NOMO-1 treated with DMSO at 0.1 percent for 48 hours (cell line): ENCODE results near the gene GPR18.
"Not testable (repeated sequence)": the region's sequence is repeated elsewhere in the genome, so short reads cannot be mapped to it uniquely, and the experiment has no call there.

Experiments
- DNase-seq: peaks from one replicate; lab custom pipeline; 2025; ENCODE audit not compliant: unreplicated experiment; lab: John Stamatoyannopoulos, UW

Gene GPR18

GRCh38 chr13:99211421-99212035 lies 46.7 kb downstream of the GPR18 start:
- DNase-seq, result no peak

- DNase-seq, result not testable (repeated sequence)
These were observed 47.6 kb downstream of the GPR18 start for GRCh38 chr13:99210627-99211026.

GRCh38 chr13:99208845-99209527 lies 49.2 kb downstream of the GPR18 start:
- DNase-seq, result no peak

GRCh38 chr13:99208185-99208584 lies 50.0 kb downstream of the GPR18 start:
- no peak for DNase-seq

- DNase-seq, result no peak
These were observed 50.7 kb downstream of the GPR18 start for GRCh38 chr13:99207511-99207910.

- DNase-seq, result no peak
These were observed 51.3 kb downstream of the GPR18 start for GRCh38 chr13:99206873-99207272.

GRCh38 chr13:99206226-99206625 lies 52.0 kb downstream of the GPR18 start:
- no peak for DNase-seq

- no peak for DNase-seq
These were observed 52.5 kb downstream of the GPR18 start for GRCh38 chr13:99205621-99206220.
